Esophagus squamous epithelium (tissue), 5 donors: Measurements from ENCODE around the gene SPATA12. TPM values are rescaled to one million over a fixed set of nuclear protein-coding genes. Genes with fewer than 3 reads are reported as not detected.

Experiments
- DNase-seq: peaks from one replicate; lab custom pipeline; 2025; lab: John Stamatoyannopoulos, UW
- H3K27ac ChIP-seq, 4 donors: fragments of 200-600 bp; sonication (generic); one replicate each; pipeline ENCODE4 v1.5.1; 2016 to 2019; ENCODE audit warnings: mild to moderate bottlenecking in 1 of 4
- H3K27me3 ChIP-seq, 4 donors: fragments of 200-600 bp; sonication (generic); 1 replicate in 3 of 4; 2 replicates in 1 of 4; pipeline versions ENCODE4 v1.5.1 to v1.6.0; 2017 to 2021; ENCODE audit warnings: antibody characterized with exemption in 1 of 4
- H3K36me3 ChIP-seq, 3 donors: fragments of 200-600 bp; sonication (generic); one replicate each; pipeline ENCODE4 v1.5.1; 2016 to 2019
- H3K4me1 ChIP-seq, 3 donors: fragments of 200-600 bp; sonication (generic); one replicate each; pipeline ENCODE4 v1.5.1; 2017 to 2019
- H3K4me3 ChIP-seq, 4 donors: fragments of 200-600 bp; sonication (generic); 1 replicate in 3 of 4; 2 replicates in 1 of 4; pipeline ENCODE4 v1.5.1; 2016 to 2019; ENCODE audit warnings: mild to moderate bottlenecking in 2 of 4, moderate library complexity in 1 of 4
- H3K9me3 ChIP-seq, 3 donors: fragments of 200-600 bp; sonication (generic); one replicate each; pipeline ENCODE4 v1.5.1; 2016 to 2019
- CTCF ChIP-seq, 6 experiments: fragments of 450-650 bp in 4 of 6; fragments of 200-600 bp in 2 of 6; sonication (generic) in 2 of 6; IDR thresholded peaks; one replicate each; pipeline ENCODE4 v1.5.1; 2016 to 2019; ENCODE audit warnings: antibody characterized with exemption in 6 of 6, mild to moderate bottlenecking in 4 of 6, moderate library complexity in 4 of 6
- POLR2A ChIP-seq, 4 donors: fragments of 450-650 bp; IDR thresholded peaks; one replicate each; pipeline ENCODE4 v1.6.1; 2017; ENCODE audit warnings: antibody characterized with exemption in 4 of 4, mild to moderate bottlenecking in 4 of 4, moderate library complexity in 3 of 4
- WGBS, 2 donors: methylation state at CpG; one replicate each; pipeline ENCODE4 v1.1.5; 2018; 5-methylcytosine and 5-hydroxymethylcytosine counted together
- intact Hi-C: fragments of 100-400 bp; cut with DNase I; formaldehyde crosslinking; loops from one replicate; pipeline ENCODE4 v1.15.0; 2022
- total RNA-seq, 4 donors: library from RNA; depleted of rRNA; stranded (reverse); fragments of >200 nt; gene quantifications; one replicate each; pipeline ENCODE4 v1.1.0, GENCODE V29; 2016
- donor health status: DM: yes; HTN: yes; CAD: no.

The SPATA12 gene
- total RNA-seq, 4 donors from 2014 or later: 0.09 TPM; not detected in 3

DNA sequence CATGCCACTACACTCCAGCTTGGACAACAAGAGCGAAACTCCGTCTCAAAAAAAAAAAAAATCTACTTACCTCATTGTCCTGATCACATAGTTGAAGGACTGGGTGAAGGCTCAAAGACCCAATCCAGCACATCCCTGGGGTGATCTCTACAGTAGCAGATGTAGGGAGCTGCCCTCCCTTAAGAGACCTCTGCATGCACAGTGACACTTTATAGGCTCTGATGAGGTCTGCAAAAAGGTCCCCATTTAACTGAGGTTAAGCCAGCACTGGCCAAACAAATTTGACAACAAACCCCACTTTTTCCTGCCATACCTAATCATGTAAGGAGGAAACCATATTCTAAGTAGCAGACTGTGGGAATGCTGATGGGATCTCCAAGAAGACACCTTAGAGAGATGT lies 31.1 kb upstream of the SPATA12 start:
- intact Hi-C loops: no loop called here
- DNase-seq: no peak
- Histone ChIP-seq H3K27me3 (no peaks in the 10 kb centered on the region), H3K4me1 (peaks cover 0 to 21% (median 0%) of the 10 kb centered on the region in 3 donors), H3K36me3 (peaks cover 0 to 56% (median 0%) of the 10 kb centered on the region in 3 donors), H3K9me3 (no peaks in the 10 kb centered on the region), H3K27ac (no peak overlapping the region), H3K4me3 (no peak overlapping the region)
- TF ChIP-seq CTCF (IDR thresholded peaks at IDR 0.05) (no peak), POLR2A (IDR thresholded peaks at IDR 0.05) (no peak)
- WGBS, 2 donors: 100% methylated on average over 2 of the region's 2 CpGs

- intact Hi-C loops: no loop called here
- no peaks in the 10 kb centered on the region for H3K27me3 ChIP-seq
- peaks cover 0 to 58% (median 0%) of the 10 kb centered on the region in 3 donors for H3K36me3 ChIP-seq
- peaks cover 0 to 21% (median 0%) of the 10 kb centered on the region in 3 donors for H3K4me1 ChIP-seq
- no peak for DNase-seq
- 74 to 87% methylated on average over 7 of the region's 7 CpGs for WGBS, 2 donors
- TF ChIP-seq CTCF (IDR thresholded peaks at IDR 0.05) (no peak), POLR2A (IDR thresholded peaks at IDR 0.05) (no peak)
- no peaks in the 10 kb centered on the region for H3K9me3 ChIP-seq
- H3K27ac ChIP-seq: no peak overlapping the region
- H3K4me3 ChIP-seq: no peak overlapping the region
These were observed 30.5 kb upstream of the SPATA12 start for GRCh38 chr3:57029924-57030323.

DNA sequence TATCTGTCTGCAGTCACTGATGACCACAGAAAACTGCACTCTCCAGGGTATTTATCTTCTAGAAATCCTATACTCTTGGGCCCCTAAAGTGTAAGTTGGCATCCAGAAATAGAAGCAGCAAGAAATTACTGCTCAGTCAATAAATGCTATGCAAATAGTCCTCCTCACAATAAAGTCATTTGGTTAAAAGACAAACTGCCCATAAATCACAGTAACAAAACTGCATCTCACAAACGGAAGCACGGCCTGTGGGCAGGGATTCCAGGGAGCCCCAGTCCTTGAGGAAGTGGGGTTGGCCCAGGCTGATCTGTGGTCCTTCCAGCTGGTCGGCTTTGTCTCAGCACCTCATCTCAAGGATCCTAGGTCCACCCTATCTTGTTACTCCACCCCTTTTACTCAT lies 29.7 kb upstream of the SPATA12 start:
- no peak for DNase-seq
- 65 to 68% methylated on average over 2 to 3 of the region's 3 CpGs for WGBS, 2 donors
- TF ChIP-seq CTCF (IDR thresholded peaks at IDR 0.05) (no peak), POLR2A (IDR thresholded peaks at IDR 0.05) (no peak)
- Histone ChIP-seq H3K4me1 (peaks cover 0 to 21% (median 0%) of the 10 kb centered on the region in 3 donors), H3K36me3 (peaks cover 0 to 54% (median 0%) of the 10 kb centered on the region in 3 donors), H3K27ac (no peak overlapping the region), H3K9me3 (no peaks in the 10 kb centered on the region), H3K4me3 (no peak overlapping the region), H3K27me3 (no peaks in the 10 kb centered on the region)
- intact Hi-C loops: no loop called here

- Histone ChIP-seq H3K27ac (no peak overlapping the region), H3K27me3 (no peaks in the 10 kb centered on the region), H3K4me3 (no peak overlapping the region), H3K4me1 (peaks cover 0 to 21% (median 0%) of the 10 kb centered on the region in 3 donors), H3K36me3 (peaks cover 0 to 48% (median 0%) of the 10 kb centered on the region in 3 donors), H3K9me3 (no peaks in the 10 kb centered on the region)
- TF ChIP-seq CTCF (IDR thresholded peaks at IDR 0.05) (no peak), POLR2A (IDR thresholded peaks at IDR 0.05) (no peak)
- 54 to 83% methylated on average over 5 of the region's 5 CpGs for WGBS, 2 donors
- DNase-seq: no peak
- intact Hi-C loops: no loop called here
These were observed 28.6 kb upstream of the SPATA12 start for GRCh38 chr3:57031631-57032541.

DNA sequence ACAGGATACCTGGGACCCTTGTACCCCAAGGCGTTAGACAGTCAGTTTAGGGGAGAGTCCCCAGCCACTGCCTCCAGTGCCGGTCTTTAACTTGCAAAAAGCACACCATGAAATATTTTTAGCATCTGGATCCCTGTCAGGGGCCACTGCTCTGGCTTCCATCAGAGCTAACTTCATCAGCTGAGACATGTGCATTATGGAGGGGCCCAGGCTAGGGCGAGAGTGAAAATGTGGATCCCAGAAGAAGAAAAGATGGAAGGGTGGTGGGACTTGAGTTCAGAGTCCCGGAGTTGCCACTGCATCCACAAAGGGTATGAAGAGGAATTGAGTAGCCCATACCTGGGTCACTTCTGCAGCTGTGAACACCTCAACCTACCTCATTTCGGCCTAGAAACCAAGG lies 23.5 kb upstream of the SPATA12 start:
- intact Hi-C loops: no loop called here
- Histone ChIP-seq H3K4me1 (peaks cover 0 to 16% (median 0%) of the 10 kb centered on the region in 3 donors), H3K27ac (no peak overlapping the region), H3K27me3 (no peaks in the 10 kb centered on the region), H3K9me3 (no peaks in the 10 kb centered on the region), H3K4me3 (no peak overlapping the region), H3K36me3 (peaks cover 0 to 31% (median 0%) of the 10 kb centered on the region in 3 donors)
- TF ChIP-seq CTCF (IDR thresholded peaks at IDR 0.05): no peak
- no peak for TF ChIP-seq POLR2A (IDR thresholded peaks at IDR 0.05)
- WGBS, 2 donors: 76 to 93% methylated on average over 5 of the region's 5 CpGs
- DNase-seq: no peak
